GM19238 (cell line): Measurements from ENCODE around the gene EFCAB8.

ENCODE experiments used
- DNase-seq: peaks from one replicate; pipeline ENCODE4 v3.0.0; 2011; ENCODE audit warnings: low spot score; ENCODE audit not compliant: insufficient read length

The EFCAB8 gene

DNA sequence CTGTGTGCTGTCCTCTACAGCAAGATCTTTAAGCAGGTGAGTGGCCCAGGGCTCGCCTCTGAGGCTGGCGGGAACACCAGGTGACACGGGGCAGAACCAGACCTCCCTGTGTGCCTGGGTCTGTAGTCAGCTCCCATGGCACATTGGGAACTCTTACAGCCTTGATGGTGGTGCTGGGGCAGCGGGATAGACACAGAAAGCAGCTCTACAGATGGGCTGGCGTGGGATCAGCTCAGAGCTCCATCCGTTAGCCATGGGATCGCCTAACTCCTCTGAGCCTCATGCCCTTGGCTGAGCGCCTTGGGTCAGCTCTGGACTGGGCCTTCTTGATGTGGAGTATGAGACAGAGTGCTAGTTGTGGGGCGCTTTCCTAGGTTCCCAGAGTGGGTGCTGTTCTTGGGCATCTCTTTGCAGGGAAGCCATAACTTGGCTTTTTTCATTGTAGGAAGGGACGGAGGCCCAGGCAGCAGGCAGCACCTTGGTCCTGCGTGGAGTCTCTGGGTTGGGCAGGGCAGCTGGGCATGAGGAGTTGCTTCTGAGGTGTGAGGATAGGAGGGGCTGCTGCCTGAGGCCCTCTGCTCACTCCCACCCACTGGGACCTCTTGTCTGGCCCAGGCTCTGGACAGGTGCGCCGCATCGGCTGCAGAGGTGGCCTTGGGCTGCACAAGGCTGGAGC, 51.3 kb downstream of the EFCAB8 start:
- DNase-seq: no peak

- DNase-seq: no peak
These were observed 52.6 kb downstream of the EFCAB8 start for GRCh38 chr20:32911355-32911754.

GRCh38 chr20:32912688-32913087, 54.0 kb downstream of the EFCAB8 start:
- DNase-seq: no peak

GRCh38 chr20:32914031-32914430, 55.3 kb downstream of the EFCAB8 start:
- DNase-seq: no peak

DNA sequence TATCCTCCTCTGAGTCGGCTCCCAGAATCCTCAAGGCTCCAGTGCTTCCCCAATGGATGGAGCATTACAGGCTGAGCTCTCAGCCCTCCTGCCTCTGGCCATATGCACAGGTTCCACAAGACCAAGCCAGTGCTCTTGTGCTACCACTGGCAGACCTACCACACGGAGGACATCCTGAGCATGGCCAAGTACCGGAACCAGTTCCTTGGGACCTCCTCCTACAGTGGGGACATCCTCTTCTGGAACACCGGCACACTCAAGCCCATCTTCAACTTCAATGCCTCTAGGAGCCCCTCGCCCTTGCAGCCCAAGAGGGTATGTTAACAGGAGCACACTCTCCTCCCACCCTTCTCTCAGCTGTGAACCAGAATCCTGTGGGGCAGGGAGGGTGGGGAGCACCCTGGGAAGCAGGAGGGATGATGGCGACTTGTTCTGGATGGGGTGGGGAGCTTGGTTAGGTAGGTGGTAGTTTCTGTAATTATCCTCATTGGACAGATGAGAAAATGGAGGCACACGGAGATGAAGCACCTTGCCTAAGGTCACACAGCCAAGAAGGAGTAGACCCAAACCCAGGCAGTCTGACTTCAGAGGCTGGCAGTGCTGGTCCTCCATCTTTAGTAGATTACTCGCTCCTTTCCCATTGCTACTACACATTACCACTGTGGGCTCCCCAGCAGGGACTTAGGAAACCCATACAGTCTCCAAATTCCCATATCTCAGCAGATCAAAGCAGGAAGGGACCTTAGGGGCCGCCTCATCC, 58.6 kb downstream of the EFCAB8 start:
- no peak for DNase-seq

DNA sequence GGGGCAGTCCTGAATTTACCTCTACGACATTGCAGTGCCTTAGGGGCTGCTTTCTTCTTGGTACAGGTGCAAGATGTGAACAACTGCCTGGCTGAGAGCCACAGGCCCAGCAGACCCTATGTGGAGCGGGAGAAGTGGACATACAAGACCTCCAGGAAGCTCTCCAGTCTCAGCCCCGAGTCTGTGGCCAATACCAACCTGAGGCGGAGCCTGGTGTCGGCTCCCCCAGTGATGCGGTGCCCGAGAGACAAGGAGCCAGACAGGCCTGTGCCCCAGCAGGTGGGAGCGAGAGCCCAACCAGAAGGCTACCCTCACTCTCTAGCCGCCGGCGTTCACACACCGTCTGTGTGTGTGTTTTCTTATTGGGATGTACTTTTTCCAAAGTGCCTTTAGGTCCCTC, 59.6 kb downstream of the EFCAB8 start:
- DNase-seq: no peak

DNA sequence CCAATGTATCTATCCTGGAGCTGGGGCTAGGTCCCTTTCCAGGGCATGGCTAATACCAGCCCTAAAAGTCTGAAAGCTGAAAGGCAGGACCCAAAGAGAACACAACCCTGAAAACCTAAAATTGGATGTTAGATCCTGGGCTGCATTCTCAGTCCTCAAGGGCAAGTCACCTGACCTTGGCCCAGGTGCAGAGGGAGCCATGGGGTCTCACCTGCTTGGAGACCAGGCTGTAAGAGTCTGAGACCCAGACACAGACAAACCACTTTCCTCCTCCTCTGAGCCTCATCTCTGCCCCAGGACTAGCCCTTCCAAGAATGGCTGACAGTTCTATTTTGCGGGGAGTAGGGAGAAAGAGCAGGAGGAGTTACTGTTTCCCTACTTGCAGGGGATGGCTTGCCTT, 60.0 kb downstream of the EFCAB8 start:
- DNase-seq: no peak

DNA sequence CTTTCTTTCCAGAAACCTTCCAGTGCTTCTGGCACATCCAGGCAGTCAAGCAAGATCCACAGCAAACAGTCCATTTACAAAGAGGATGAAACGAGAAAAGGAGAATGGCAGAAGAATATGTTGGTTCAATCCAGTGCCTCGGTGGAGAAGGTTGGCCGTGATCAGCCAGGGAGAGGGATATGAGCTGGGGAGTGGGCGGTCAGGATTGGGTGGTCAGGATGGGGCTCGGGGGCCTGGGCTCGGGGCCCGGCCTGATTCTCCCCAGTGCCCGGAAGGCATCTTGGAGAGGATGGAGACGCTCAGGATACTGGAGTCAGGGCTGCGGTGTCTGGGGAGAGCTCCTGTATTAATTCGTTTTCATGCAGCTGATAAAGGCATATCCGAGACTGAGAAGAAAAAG, 61.3 kb downstream of the EFCAB8 start:
- DNase-seq: no peak

- DNase-seq: no peak
These were observed 62.0 kb downstream of the EFCAB8 start for GRCh38 chr20:32920530-32921298.

GRCh38 chr20:32922466-32922865, 63.7 kb downstream of the EFCAB8 start:
- no peak for DNase-seq

GRCh38 chr20:32924781-32925180, 66.1 kb downstream of the EFCAB8 start:
- DNase-seq: no peak

DNA sequence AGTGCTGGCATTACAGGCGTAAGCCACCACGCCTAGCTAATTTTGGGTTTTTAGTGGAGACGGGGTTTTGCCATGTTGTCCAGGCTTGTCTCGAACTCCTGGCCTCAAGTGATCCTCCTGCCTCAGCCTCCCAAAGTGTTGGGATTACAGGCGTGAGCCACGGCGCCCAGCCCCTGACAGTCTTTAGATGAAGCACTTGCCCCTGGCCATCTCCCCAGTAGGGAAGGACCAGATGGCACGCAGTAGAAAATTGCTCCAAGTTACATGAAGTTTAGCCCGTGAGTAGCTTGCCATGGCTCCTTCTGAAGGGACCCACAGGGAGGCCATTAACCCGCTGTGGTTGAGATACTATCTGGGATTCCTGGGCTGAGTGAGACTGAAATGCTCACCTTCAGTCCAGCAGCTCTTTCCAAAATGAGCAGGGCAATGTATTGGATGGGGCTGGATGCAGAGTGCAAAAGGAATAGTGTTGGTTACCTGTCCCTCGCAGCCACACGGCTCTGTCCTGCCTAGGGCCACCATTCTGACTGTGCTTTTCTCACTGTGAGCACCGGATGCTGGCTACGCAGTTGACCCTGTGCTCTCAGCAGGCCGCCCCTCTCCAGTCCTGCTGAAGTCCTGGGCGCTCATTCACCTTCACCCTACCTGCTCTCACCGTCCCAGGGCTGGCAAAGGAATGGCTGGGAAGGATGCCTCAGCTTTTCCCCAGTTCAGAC, 66.9 kb downstream of the EFCAB8 start:
- no peak for DNase-seq

- no peak for DNase-seq
These were observed 70.4 kb downstream of the EFCAB8 start for GRCh38 chr20:32929162-32929561.

GRCh38 chr20:32930181-32930580, 71.5 kb downstream of the EFCAB8 start:
- no peak for DNase-seq

DNA sequence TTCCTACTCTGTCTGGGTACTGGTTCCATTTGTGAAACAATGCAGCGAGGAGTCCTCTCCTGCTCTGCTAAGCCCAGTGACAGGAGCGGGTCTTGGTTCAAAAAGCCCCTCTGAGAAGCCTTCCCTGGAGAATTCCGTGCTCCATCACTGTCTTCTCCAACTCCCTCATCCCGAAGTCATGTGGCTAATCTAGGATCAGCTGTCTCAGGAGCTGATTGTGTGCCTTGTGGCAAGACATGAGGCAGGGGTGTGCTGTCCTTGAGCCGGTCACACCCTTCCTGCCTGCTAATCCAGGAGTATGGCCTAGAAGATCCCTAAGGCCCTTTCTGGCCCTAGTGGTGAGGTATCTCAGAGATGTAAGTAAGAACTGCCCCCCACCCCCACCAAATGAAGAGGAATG, 72.0 kb downstream of the EFCAB8 start:
- no peak for DNase-seq

DNA sequence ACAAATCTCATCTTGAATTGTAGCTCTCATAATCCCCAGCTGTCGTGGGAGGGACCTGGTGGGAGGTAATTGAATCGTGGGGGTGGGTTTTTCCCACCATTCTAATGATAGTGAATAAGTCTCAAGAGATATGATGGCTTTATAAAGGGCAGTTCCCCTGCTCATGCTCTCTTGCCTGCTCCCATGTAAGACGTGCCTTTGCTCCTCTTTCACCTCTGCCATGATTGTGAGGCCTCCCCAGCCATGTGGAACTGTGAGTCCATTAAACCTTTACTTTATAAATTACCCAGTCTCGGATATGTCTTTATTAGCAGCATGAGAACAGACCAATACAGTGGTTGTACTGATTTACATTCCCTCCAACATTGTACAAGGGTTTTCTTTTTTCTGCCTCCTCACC, 75.9 kb downstream of the EFCAB8 start:
- no peak for DNase-seq

GRCh38 chr20:32941155-32941885, 82.6 kb downstream of the EFCAB8 start:
- DNase-seq: no peak

DNA sequence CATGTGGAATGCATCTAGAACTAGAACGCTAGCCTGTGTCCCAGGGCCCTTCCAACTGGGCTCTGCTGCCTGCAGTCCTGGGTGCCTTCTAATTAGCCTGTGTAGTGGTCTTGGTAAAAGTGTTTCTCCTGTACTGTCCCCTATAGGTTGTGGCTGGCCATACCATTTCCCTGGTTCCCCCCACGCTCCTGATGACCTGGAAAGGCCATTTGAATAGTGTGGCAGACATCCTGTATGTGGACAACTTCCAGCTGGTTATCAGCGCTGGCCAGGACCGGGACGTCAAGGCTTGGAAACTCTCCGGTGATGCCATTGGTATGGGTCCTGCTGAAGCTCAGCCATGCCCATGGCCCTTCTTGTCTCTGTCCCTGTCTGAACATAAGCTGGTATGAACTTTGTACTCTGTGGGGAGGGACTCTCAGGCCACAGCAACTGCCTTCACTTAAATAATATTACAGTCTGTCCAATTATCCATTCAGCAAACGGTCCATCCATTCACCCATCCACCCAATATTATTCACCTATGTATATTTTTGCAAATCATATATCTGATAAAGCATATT, 84.8 kb downstream of the EFCAB8 start:
- no peak for DNase-seq

GRCh38 chr20:32945710-32946221, 87.0 kb downstream of the EFCAB8 start:
- DNase-seq: no peak

DNA sequence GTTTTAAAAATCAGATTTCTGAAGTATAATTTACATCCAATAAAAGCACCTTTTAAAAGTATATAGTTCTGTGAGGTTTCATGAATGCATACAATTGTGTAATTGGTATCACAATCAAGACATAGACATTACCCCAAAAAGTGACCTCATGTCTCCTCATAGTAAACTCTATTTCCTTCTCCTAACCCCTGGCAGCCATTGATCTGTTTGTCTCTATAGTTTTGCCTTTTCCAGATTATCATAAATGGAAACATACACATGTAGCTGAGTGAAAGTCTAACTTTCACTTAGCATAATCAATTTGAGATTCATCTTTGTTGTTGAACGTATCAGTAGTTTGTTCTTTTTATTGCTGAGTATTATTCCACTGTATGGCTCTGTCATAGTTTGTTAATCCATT, 87.9 kb downstream of the EFCAB8 start:
- DNase-seq: no peak
